SW480 (cell line): ENCODE results near the gene TOR1A.

Experiments used
- DNase-seq: peaks from one replicate; pipeline ENCODE4 v3.0.0-alpha.2; 2016; ENCODE audit warnings: low spot score

Gene TOR1A

GRCh38 chr9:129852579-129852978 lies 28.6 kb upstream of the TOR1A start:
- no peak for DNase-seq

- DNase-seq: no peak
Measured at GRCh38 chr9:129851821-129852220, 27.9 kb upstream of the TOR1A start.

DNA sequence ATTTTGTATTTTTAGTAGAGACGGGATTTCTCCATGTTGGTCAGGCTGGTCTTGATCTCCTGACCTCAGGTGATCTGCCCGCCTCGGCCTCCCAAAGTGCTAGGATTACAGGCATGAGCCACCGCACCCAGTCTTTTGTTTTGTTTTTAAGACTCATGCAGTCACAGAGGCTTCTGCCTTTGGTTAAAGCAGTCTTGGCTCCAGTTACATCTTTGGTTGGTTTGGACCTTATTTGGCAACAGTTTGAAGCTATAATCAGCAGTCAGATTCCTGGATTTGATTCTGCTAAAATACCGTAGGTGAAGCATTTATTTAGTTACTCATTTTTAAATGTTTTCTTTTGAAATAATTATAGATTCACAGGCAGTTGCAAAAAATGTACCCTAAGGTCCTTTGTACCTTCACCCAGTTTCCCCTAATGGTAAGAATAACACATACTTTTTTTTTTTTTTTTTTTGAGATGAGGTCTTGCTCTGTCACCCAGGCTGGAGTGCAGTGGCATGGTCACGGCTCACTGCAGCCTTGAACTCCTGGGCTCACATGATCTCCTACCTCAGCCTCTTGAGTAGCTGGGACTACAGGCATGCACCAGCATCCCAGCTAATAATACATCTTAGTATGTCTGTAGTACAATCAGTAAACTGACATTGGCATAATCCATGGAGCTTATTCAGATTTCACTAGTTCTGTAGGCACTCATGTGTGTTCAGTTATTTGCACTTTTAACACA lies 27.1 kb upstream of the TOR1A start:
- DNase-seq: no peak

GRCh38 chr9:129849901-129850300 lies 26.0 kb upstream of the TOR1A start:
- DNase-seq: no peak

DNA sequence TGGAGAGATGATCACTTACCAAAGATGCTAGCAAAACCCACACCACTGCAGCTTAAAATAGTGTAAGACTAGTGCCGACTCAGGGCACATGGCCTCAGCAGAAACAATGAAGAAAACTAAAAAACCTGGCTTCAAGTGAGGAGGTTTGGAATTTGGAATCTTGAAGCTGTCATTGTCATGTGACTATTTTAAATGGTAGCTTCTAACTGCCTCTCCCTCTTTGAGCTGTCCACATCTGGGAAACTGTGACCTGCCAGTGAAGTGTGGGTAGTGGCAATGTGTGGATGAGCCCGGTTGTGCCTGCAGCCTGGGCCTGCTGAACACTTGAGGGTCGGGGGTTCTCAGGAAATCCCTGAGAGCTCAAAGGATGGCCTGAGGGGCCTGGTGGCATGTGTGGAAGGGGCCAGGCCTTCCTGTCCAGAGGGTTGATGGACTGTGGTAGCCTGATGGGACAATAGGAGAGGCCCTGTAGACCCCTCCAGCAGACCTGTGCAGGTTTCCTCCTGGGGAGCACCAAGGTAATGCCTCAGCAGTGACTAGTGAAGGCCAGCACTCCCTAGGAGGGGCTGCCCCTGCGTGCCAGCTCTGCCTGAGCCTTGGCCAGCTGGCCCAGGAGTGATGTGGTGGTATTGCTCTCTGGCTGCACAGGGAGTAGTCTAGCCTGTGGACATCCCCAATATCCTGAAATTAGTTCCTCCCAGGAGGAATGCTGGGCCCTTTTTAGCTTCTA lies 24.9 kb upstream of the TOR1A start:
- no peak for DNase-seq

- DNase-seq: no peak
Measured at GRCh38 chr9:129845373-129845772, 21.4 kb upstream of the TOR1A start.

GRCh38 chr9:129841071-129841470 lies 17.1 kb upstream of the TOR1A start:
- no peak for DNase-seq

GRCh38 chr9:129840034-129840433 lies 16.1 kb upstream of the TOR1A start:
- no peak for DNase-seq

DNA sequence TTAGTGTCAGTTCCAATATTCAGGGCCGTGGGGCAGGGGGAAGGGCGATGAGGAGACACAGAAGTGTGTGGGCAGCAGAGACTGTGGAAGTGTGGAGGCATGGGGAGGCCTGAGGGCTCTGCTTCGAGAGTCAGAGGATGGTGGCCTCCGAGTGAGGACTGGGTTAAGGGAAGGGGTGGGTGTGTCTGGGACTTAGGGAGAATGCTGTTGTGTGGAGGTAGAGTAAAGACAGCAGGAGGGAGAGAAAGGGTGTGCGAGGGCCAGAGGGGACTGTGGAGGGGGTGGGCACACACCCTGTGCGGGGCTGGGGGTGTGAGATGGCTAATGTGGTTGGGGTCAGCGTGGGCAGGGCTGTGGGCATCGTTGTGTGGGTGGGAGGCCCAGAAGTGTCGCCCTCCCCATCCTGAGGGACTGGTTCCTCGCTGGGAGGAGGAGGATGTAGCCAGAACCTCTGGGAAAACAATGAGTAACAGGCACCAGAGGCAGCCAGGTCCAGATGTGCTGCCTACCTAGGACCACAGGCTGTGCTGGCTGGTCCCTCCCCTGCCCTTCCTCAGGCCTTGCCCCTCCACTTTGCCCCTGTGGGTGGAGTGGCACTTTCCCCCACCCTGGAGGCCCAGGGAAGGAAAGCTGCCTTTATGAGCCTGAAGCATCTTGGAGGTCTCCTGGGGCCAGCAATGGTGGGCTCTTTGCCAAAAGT lies 15.5 kb upstream of the TOR1A start:
- no peak for DNase-seq

- no peak for DNase-seq
Measured at GRCh38 chr9:129838707-129839259, 14.8 kb upstream of the TOR1A start.

DNA sequence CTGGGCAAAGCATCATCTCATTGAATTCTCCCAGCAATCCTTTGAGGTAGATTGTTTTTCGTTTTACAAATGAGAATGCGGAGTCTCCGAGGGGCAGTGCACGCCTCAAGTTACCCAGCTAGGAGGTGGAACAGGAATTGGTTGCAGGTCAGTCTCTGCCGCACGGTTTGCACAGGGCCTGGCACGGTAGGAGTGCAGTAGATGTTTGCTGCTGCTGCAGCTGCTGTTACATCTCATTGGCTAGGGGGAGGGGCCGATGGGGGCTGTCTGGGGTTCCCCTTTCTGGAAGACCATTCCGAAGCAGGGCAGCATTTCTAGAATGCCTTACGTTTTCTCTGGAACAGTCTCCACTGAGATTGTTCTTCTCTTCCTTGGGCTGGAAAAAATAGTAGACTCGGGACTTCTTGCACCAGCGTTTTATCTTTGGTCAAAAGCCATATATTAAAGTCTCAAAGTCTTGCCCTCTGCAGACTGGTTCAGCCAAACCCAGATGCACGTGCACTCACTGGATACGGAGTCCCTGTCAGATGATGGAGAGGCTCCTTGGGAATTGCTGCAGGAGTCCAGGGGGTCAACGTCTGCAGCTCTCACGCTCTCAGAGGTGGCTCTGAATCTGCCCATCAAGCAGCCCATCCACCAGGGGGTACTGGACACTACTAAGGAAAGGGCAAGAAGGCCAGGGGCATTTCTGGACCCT lies 12.5 kb upstream of the TOR1A start:
- DNase-seq: no peak

DNA sequence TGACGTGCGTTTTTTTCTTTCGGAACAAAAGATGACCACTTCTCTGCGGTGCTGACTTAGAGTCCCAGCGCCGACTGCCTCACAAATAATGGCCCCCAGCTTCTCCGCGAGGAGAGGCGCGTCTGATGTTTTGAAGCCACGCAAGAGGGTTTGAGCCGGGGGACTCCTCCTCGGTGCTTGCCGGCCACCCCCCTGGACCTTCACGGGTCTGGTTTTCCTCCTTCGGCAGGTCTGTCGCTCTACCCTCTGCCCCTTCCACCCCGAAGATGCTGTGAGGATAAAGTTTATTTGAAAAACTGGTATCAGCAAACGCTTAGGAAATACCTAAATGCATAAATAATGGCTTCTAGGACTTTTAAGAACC lies 11.9 kb upstream of the TOR1A start:
- DNase-seq: peak; percentile 18

GRCh38 chr9:129835128-129835859 lies 11.4 kb upstream of the TOR1A start, which contains the start of the genes C9orf78 and USP20:
Gene C9orf78, minus strand, starts transcription at chr9:129835275. Its CDS starts 54 bp downstream, at chr9:129835221.
Gene USP20, plus strand, starts transcription at chr9:129835458. Its CDS starts 17,098 bp downstream, at chr9:129852556.
- DNase-seq: peak; percentile 94

- DNase-seq: peak; percentile 14
Measured at GRCh38 chr9:129834489-129835127, 10.7 kb upstream of the TOR1A start.

DNA sequence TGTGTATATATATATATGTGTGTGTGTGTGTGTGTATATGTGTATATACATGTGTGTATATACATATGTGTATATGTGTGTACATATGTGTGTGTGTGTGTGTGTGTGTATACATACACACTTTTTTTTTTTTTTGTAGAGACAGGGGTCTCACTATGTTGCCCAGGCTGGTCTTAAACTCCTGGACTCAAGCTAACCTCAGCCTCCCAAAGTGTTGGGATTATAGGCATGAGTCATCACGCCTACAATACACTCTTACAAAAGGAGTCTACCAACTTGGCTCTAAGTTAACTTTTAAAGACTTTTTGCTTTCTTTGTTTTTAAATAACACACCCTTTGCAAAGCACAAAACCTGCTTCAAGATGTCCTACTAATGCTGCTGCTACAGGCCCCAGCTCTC lies 9.0 kb upstream of the TOR1A start:
- DNase-seq: no peak

DNA sequence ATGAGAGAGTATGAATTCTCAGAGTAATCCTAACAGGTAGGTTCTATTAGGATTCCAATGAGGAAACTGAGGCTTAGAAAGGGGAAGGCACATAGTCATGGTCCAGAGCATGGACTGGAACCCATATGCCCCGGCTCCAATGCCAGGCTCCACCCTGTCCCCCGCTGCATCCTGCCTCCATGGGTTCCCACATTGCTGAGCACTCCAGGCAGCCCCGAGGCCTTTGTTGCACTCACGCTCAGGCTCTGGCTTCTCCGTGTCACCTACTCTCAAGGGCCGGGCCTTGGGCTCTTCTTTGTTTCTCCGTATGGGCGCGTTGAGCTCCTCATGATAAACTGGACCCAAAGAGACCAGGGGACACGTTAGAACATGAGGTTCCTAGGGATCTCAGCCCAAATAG lies 5.0 kb upstream of the TOR1A start:
- no peak for DNase-seq

DNA sequence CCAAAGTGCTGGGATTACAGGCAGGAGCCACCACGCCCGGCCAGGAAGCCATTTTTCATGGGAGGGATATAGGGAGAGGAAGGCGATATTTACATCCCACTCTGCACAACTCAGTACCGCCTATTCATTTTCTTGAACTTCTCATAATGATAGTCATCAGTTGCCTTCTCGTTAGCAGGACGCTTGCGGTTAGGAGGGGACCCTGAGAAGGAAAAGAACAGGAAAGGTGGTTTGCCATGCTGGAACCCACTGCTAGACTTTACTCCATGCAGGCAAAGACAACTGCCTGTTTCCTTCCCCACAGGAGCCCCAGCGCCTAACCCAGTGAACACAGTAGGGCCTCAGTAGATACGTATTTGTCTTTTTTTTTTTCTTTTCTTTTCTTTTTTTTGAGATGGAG lies 4.1 kb upstream of the TOR1A start:
- no peak for DNase-seq

DNA sequence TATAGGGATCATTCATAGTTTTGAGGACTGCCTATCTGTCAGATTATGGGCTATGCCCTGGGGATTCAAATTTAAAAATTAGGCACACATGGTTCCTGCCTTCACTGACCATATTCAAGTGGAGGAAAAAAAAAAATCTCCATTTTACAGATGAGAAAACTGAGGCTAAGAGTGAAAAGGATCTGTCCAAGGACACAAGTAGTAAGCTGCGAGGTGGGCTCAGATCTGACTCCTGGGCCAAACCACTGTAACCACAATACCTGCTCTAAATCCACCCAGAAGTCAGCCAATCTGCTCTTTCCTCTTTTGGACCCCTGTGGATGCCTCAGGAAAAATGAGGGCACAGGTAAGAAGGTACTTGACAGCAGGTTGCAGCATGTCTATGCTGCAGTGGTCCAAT lies 2.8 kb upstream of the TOR1A start:
- DNase-seq: no peak

- DNase-seq: no peak
Measured at GRCh38 chr9:129826344-129826743, 2.4 kb upstream of the TOR1A start.

DNA sequence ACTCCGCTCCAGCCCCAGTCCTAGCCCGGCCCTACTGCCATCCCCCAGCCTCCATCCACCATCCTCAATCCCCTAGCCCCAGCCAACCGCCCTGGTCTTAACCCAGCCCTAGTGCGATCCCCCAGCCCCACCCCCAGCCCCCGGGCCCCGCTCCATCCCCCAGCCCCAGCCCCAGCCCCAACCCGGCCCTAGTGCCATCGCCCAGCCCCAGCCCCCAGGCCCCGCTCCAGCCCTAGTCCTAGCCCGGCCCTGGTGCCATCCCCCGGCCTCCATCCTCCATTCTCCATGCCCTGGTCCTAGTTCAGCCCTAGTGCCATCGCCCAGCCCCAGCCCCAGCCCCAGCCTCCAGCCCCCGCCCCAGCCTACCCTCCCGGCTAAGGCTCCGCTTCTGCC lies 398 bp downstream of the TOR1A start:
- DNase-seq: no peak
